Right lobe of liver (tissue), 4 donors: ENCODE measurements around the gene CELF4.

Experiments used
- POLR2A ChIP-seq: fragments of 450-650 bp; IDR thresholded peaks from one replicate; pipeline ENCODE4 v1.6.1; 2017; ENCODE audit warnings: antibody characterized with exemption, mild to moderate bottlenecking
- TF ChIP-seq, protein P1 (sequence below), 4 donors: fragments of 200-600 bp in 3 of 4; fragments of 450-650 bp in 1 of 4; IDR thresholded peaks; one replicate each; pipeline versions ENCODE4 v1.5.1 to v1.8.0; 2016 to 2022; ENCODE audit warnings: antibody characterized with exemption in 4 of 4, mild to moderate bottlenecking in 2 of 4
- donor health status: DM: no; HTN: no; CAD: no.
- donor health status: DM: no; HTN: no; CAD: no.
- donor health status: DM: no; HTN: yes; CAD: no.

DNA sequence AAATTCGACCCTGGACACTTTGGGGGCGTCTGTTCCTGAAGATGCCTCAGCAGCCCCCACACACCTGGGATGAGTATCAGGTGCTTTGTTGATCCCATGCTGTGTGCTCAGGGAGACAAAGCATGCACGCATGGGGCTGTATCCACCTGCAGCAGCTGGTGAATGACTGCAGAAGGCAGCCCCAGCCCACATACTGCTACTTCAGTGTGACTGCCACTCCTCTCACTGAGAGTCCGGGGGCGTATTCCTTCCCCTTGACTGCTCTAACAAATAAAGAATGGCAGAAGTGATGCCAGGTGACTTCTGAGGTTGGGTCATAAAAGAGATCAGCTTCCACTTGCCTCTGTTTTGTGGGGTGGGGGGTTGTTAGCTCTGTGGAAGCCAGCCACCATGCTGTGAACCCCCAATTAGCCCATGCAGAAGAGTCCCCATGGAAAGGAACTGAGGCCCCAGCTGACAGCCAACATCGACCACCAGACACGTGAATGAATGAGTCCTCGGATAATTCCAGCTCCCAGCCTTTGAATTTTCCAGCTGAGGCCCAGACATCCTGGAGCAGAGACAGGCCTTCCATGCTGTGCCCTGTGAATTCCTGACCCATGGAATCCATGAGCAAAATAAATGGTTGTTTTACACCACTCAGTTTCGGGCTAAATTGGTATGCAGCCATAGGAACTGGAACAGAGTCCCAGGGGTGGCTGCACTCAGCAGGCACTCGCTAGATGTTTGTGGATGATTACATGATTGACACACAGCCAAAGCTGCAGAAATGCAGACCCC, 289.3 kb downstream of the CELF4 start:
- no peak for TF ChIP-seq POLR2A
- TF ChIP-seq, protein P1, sequence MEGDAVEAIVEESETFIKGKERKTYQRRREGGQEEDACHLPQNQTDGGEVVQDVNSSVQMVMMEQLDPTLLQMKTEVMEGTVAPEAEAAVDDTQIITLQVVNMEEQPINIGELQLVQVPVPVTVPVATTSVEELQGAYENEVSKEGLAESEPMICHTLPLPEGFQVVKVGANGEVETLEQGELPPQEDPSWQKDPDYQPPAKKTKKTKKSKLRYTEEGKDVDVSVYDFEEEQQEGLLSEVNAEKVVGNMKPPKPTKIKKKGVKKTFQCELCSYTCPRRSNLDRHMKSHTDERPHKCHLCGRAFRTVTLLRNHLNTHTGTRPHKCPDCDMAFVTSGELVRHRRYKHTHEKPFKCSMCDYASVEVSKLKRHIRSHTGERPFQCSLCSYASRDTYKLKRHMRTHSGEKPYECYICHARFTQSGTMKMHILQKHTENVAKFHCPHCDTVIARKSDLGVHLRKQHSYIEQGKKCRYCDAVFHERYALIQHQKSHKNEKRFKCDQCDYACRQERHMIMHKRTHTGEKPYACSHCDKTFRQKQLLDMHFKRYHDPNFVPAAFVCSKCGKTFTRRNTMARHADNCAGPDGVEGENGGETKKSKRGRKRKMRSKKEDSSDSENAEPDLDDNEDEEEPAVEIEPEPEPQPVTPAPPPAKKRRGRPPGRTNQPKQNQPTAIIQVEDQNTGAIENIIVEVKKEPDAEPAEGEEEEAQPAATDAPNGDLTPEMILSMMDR (IDR thresholded peaks at IDR 0.05) = no peak
